H1 (cell line): ENCODE measurements around the gene AGO3.

Experiments
- ASH2L ChIP-seq: fragments of 200-600, 300-600 bp; sonication (generic); IDR thresholded peaks from one replicate; pipeline ENCODE4 v1.7.1; 2017; ENCODE audit warnings: low read length
- JUND ChIP-seq: IDR thresholded peaks from 2 replicates; pipeline ENCODE4 v1.6.1; 2011; ENCODE audit warnings: mild to moderate bottlenecking, improper control_type of control experiment, low read length
- POLR2A ChIP-seq, 2 experiments: IDR thresholded peaks; 1 replicate in 1 of 2; 2 replicates in 1 of 2; pipeline ENCODE4 v1.6.1; 2011; ENCODE audit warnings: low read depth in 2 of 2, low read length in 2 of 2, mild to moderate bottlenecking in 2 of 2; ENCODE audit errors: control extremely low read depth in 1 of 2
- TAF1 ChIP-seq: IDR thresholded peaks from 2 replicates; pipeline ENCODE4 v1.6.1; 2011; ENCODE audit warnings: mild to moderate bottlenecking, low read depth, low read length
- TF ChIP-seq, protein P1 (sequence below), 3 experiments: IDR thresholded peaks; 1 replicate in 2 of 3; 2 replicates in 1 of 3; pipeline versions ENCODE4 v1.5.1 to v1.6.1; 2011; ENCODE audit warnings: low read length in 3 of 3, mild to moderate bottlenecking in 3 of 3, inconsistent platforms in 2 of 3, low read depth in 1 of 3, moderate library complexity in 1 of 3; ENCODE audit not compliant: insufficient read depth in 1 of 3; ENCODE audit errors: control extremely low read depth in 1 of 3

DNA sequence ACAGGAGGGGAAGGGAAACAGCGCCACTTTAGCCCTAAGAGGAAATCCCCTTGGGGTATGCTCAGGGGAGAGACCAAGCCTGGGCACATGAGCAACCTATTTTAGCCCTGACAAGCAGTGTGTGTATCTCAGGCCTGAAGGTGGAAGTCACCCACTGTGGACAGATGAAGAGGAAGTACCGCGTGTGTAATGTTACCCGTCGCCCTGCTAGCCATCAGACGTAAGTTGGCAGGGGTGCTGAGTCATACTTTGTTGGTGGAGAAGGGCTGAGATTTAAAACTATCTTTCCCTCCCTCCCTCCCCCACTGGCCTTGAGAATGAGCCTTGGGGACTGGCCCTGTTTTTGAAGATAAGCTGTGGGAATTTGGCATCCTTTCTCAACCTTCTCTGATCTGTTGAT is 36.7 kb upstream of the AGO3 start:
- TF ChIP-seq ASH2L (no peak), TAF1 (no peak), JUND (no peak), POLR2A (IDR thresholded peaks at IDR 0.05; ENCODE audit: control extremely low read depth in 1 of 2, low read depth in 2 of 2, low read length in 2 of 2) (no peak)
- TF ChIP-seq, protein P1, sequence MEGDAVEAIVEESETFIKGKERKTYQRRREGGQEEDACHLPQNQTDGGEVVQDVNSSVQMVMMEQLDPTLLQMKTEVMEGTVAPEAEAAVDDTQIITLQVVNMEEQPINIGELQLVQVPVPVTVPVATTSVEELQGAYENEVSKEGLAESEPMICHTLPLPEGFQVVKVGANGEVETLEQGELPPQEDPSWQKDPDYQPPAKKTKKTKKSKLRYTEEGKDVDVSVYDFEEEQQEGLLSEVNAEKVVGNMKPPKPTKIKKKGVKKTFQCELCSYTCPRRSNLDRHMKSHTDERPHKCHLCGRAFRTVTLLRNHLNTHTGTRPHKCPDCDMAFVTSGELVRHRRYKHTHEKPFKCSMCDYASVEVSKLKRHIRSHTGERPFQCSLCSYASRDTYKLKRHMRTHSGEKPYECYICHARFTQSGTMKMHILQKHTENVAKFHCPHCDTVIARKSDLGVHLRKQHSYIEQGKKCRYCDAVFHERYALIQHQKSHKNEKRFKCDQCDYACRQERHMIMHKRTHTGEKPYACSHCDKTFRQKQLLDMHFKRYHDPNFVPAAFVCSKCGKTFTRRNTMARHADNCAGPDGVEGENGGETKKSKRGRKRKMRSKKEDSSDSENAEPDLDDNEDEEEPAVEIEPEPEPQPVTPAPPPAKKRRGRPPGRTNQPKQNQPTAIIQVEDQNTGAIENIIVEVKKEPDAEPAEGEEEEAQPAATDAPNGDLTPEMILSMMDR (IDR thresholded peaks at IDR 0.05; ENCODE audit: control extremely low read depth in 1 of 3, insufficient read depth in 1 of 3, low read depth in 1 of 3, low read length in 3 of 3), result no peak
